PC-3 (cell line): ENCODE results near the gene MKRN1.

Source experiments
- CTCF ChIP-seq: fragments of 300-600 bp; sonication (generic); conservative IDR thresholded peaks from 2 replicates; pipeline ENCODE4 v1.5.1; 2017; ENCODE audit warnings: antibody characterized with exemption, low read depth, mild to moderate bottlenecking, low read length
- EZH2phosphoT487 ChIP-seq: fragments of 300-600 bp; sonication (generic); IDR thresholded peaks from 2 replicates; pipeline ENCODE4 v1.6.1; 2018; ENCODE audit warnings: mild to moderate bottlenecking, antibody characterized with exemption, low read length, borderline replicate concordance

GRCh38 chr7:140526214-140526613, 46.9 kb upstream of the MKRN1 start:
- no peak for TF ChIP-seq CTCF
- TF ChIP-seq EZH2phosphoT487 = no peak
